Diencephalon (tissue), 1 donor: ENCODE data around the gene TPGS1. TPM values are rescaled to one million over a fixed set of nuclear protein-coding genes. Genes with fewer than 3 reads are reported as not detected.

Experiments used
- total RNA-seq: library from RNA; depleted of rRNA; stranded (reverse); fragments of >200 nt; gene quantifications from one replicate; pipeline ENCODE4 v1.2.3, GENCODE V29; 2014

The TPGS1 gene, protein sequence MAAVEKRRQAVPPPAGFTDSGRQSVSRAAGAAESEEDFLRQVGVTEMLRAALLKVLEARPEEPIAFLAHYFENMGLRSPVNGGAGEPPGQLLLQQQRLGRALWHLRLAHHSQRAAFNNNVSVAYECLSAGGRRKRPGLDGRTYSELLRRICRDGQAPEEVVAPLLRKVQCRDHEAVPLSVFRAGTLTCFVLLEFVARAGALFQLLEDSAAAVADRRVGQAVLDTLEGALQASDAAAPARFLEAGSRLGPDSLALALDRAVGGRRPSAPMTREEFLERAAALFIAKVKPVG
- total RNA-seq, result 24.7 TPM

DNA sequence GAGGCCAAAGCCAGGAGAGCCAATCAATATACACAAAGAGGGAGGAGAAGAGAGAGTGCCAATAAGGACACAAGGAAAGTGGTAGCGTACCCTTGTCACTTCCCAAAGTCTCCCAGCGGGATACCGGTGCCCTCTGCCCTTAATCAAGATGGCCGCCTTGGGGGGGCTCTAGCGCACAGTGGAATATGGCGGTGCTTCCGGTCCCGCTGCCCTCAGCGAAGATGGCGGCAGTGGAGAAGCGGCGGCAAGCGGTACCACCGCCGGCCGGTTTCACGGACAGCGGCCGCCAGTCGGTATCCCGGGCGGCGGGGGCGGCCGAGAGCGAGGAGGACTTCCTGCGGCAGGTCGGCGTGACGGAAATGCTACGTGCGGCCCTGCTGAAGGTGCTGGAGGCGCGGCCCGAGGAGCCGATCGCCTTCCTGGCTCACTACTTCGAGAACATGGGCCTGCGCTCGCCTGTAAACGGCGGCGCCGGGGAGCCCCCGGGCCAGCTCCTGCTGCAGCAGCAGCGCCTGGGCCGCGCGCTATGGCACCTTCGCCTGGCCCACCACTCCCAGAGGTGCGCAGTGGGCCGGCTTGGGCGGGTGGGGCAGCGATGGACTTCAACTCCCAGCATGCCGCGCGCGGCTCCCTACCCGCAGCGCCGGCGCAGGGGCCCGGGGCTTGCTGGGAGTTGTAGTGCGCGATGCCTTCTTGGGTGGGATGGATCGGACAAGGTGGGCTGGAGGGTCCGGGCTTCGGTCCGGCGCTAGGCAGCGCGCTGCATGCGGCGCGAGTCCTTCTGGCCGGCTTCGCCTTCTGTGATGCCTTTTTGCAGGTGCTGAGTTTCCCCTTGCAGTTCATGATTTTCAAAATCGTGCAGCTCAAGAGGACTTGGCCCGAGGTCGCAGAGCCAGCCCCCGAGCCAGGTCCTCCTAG lies at the start of gene TPGS1:
Gene TPGS1, plus strand, starts transcription at position 212 of the 918 bp plus-strand sequence. Its CDS starts 10 bp downstream, at position 222.

DNA sequence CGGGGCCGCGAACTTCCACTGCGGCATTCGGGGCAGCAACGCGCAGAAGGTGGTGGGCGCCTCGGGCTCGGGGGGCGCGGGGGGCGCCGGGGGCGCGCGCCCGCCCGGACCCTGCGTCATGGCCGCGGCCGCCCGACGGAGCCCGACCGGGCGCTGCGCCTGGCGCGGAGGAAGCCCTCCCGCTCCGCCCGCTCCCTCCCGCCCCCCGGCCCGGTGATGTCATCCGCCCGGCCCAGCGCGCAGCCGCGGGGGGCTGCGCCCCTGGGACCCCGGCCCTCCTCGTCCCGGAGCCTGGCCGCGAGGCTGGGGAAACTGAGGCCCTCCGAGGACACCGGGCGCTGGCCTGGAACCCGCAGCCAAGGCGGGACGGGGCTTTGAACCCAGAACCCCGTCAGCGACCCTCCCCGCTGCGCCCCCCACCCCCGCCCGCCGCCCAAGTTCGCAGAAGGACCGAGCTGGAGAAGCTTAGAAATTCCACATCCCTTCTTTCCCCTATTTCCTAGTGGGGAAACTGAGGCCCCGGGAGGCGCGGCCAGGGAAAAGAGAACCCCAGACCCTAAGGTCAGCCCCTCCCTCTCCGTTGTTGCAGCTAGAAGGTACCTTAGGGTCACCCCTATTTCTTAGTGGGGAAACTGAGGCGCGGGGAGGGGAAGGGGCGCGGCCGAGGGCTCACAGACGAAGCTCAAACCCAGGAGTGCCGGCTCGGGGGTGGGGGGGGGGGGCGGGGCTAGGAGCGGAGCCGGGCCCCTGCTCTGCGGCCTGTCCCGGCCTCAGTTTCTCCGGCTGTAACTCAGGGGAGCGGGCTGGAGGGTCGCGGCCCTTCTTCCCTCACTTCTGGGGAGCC lies 46.2 kb upstream of the TPGS1 start, which contains the start of gene SHC2:
Gene SHC2, minus strand, starts transcription at position 157 of the 844 bp plus-strand sequence. Its CDS starts 37 bp downstream, at position 120.

DNA sequence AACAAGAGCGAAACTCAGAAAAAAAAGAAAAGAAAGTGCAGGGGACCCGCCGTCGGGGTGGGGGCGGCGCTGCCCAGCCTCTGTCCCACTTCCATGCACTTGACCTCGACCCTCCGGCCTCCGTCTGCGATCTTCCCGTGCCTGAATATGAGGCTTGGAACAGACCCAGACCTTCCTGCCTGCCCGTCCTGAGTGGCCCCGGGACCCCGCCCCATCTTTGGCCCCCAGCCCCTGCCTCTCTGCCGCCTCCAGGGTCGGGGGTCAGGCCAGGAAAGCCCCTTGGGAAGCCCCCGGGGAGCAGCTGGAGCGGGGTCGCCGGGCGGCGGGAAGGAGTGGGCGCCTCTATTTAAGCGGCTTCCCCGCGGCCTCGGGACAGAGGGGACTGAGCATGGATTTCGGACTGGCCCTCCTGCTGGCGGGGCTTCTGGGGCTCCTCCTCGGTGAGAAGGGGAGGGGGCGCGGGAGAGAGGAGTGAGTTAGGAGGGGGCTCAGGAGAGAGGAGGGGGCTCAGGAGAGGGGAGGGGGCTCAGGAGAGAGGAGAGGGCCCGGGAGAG lies 11.1 kb upstream of the TPGS1 start, which contains the start of gene MADCAM1:
Gene MADCAM1, plus strand, starts transcription at position 375 of the 554 bp plus-strand sequence. Its CDS starts 14 bp downstream, at position 389.

DNA sequence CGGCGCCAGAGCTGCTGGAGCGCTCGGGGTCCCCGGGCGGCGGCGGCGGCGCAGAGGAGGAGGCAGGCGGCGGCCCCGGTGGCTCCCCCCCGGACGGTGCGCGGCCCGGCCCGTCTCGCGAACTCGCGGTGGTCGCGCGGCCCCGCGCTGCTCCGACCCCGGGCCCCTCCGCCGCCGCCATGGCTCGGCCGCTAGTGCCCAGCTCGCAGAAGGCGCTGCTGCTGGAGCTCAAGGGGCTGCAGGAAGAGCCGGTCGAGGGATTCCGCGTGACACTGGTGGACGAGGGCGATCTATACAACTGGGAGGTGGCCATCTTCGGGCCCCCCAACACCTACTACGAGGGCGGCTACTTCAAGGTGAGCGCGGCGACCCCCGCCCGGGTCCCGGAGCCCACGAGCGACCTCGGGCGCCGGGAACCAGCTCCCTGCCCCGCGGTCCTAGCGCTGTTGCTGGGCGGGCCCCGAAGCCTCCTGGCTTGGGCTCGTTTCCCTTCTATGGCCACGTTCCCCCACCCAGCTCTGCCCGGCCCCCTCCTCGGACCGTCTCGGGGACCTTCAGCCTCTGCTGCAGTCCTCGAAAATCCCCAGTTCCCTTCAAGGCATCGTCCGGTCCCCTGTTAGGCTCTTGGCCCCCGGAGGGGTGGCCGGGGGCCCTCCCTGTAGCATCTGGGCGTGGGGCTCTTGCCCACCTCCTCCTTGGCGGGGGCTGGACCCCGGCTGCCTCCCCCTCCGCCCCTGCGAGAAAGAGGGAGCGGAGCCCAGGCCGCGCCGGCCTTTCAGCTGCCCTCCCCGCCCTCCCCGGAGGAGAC lies 24.7 kb downstream of the TPGS1 start, which contains the start of gene CDC34:
Gene CDC34, plus strand, starts transcription at position 8 of the 808 bp plus-strand sequence. Its CDS starts 172 bp downstream, at position 180.

DNA sequence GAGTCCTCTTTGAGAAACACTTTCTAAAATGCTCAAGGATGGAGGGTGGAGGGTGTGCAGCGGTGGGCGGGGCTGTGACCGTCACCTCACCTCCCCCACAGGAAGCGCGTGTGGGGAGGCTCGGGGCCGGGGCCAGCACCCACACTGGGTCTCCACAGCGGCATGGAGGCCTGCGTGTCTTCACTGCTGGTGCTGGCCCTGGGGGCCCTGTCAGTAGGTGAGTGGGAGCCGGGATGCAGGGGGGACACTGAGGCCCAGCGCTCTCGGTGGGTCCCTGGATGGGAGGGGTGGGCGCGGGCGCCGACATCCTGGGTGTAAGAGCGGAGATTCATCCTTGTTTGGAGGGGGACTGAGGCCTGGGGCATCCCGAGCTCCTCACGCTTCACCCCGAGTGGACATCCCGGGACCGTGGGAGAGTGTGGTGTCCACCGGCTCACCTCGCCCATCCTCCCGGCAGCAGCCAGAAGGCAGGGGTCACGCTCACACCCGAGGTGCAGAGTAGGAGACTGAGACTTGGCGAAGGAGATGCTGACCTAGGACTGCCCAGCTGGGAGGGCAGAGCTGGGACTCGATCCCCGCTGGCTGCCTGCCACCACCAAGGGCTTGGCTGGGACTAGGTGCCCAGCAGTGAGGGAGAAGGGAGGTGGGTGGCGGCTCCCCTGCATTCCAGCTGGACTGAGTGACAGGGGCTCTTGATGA lies 36.8 kb downstream of the TPGS1 start, which contains the start of gene GZMM:
Gene GZMM, plus strand, starts transcription at position 144 of the 699 bp plus-strand sequence. Its CDS starts 19 bp downstream, at position 163.

Other genes starting within 250 kb of the TPGS1 start
- 5.3 TPM for gene PLPP2, start 216.1 kb upstream of the TPGS1 start, total RNA-seq
- 6.2 TPM for gene MIER2, start 162.7 kb upstream of the TPGS1 start, total RNA-seq
- 28.8 TPM for gene C2CD4C, start 98.3 kb upstream of the TPGS1 start, total RNA-seq
- 21.0 TPM for gene SHC2, start 46.5 kb upstream of the TPGS1 start, total RNA-seq
- 2.8 TPM for gene MADCAM1, start 11.0 kb upstream of the TPGS1 start, total RNA-seq
- gene CDC34, start 24.3 kb downstream of the TPGS1 start, total RNA-seq, result 56.1 TPM
- not detected for gene GZMM, start 36.6 kb downstream of the TPGS1 start, total RNA-seq
- gene BSG, start 65.1 kb downstream of the TPGS1 start, total RNA-seq, result 151 TPM
- 27.9 TPM for gene HCN2, start 82.4 kb downstream of the TPGS1 start, total RNA-seq
- gene POLRMT, start 126.0 kb downstream of the TPGS1 start, total RNA-seq, result 19.4 TPM
- gene FGF22, start 132.4 kb downstream of the TPGS1 start, total RNA-seq, result 0.69 TPM
- gene RNF126, start 155.7 kb downstream of the TPGS1 start, total RNA-seq, result 20.3 TPM
- gene FSTL3, start 168.9 kb downstream of the TPGS1 start, total RNA-seq, result 7.2 TPM
- not detected for gene PRSS57, start 188.0 kb downstream of the TPGS1 start, total RNA-seq
- gene PALM, start 201.4 kb downstream of the TPGS1 start, total RNA-seq, result 101 TPM
- gene MISP, start 243.6 kb downstream of the TPGS1 start, total RNA-seq, result 0.23 TPM